ENCODE data around the gene GFI1B.

The GFI1B gene

GRCh38 chr9:132982458-132982857, 4.0 kb downstream of the GFI1B start:
- no peak overlapping the region for H3K4me3 ChIP-seq (ENCODE audit: low read length)
- H2BK15ac ChIP-seq (replicated peaks; ENCODE audit: low read depth): no peak overlapping the region
- no peak overlapping the region for H3K56ac ChIP-seq (ENCODE audit: low read length)
- peaks cover 3% of the 10 kb centered on the region for H3K4me1 ChIP-seq (ENCODE audit: control insufficient read depth, low read depth, low read length)
- H3K79me1 ChIP-seq (ENCODE audit: low read length): no peaks in the 10 kb centered on the region
- no peak overlapping the region for H3K9ac ChIP-seq (ENCODE audit: low read length)
- H4K8ac ChIP-seq (ENCODE audit: low read depth, low read length): no peak overlapping the region
- no peaks in the 10 kb centered on the region for H3K36me3 ChIP-seq (ENCODE audit: control insufficient read depth, insufficient read depth, low read length)
- no peaks in the 10 kb centered on the region for H3K27me3 ChIP-seq (ENCODE audit: insufficient read depth, low read length, poor library complexity)
- no peak overlapping the region for H3K4me2 ChIP-seq (ENCODE audit: low read length)
- H2AK5ac ChIP-seq (ENCODE audit: low read length): no peak overlapping the region
- no peak overlapping the region for H3K4ac ChIP-seq (ENCODE audit: low read depth, low read length)
- H3K18ac ChIP-seq (ENCODE audit: low read length): no peak overlapping the region
- no peak for DNase-seq
- no peak overlapping the region for H3K23ac ChIP-seq (ENCODE audit: low read length)
- H2BK120ac ChIP-seq (ENCODE audit: low read depth, low read length): no peak overlapping the region
- H2BK5ac ChIP-seq (ENCODE audit: low read length): no peak overlapping the region
- no peaks in the 10 kb centered on the region for H3K79me2 ChIP-seq (ENCODE audit: control insufficient read depth, insufficient read depth, low read length)
- H4K5ac ChIP-seq (ENCODE audit: low read length): no peak overlapping the region
- no CpG with 5 or more reads among the region's 8 CpGs for WGBS (ENCODE audit: extremely low coverage, insufficient coverage, low lambda C conversion rate)
- no peak overlapping the region for H3K27ac ChIP-seq (ENCODE audit: low read depth, low read length)

- no peak overlapping the region for H3K56ac ChIP-seq (ENCODE audit: low read length)
- H2BK120ac ChIP-seq (ENCODE audit: low read depth, low read length): no peak overlapping the region
- no peaks in the 10 kb centered on the region for H3K79me1 ChIP-seq (ENCODE audit: low read length)
- H3K4me3 ChIP-seq (ENCODE audit: low read length): no peak overlapping the region
- no peak overlapping the region for H4K8ac ChIP-seq (ENCODE audit: low read depth, low read length)
- no peak overlapping the region for H3K23ac ChIP-seq (ENCODE audit: low read length)
- WGBS (ENCODE audit: extremely low coverage, insufficient coverage, low lambda C conversion rate): no CpG with 5 or more reads among the region's 11 CpGs
- no peaks in the 10 kb centered on the region for H3K36me3 ChIP-seq (ENCODE audit: control insufficient read depth, insufficient read depth, low read length)
- no peak overlapping the region for H3K4ac ChIP-seq (ENCODE audit: low read depth, low read length)
- no peak overlapping the region for H2BK15ac ChIP-seq (replicated peaks; ENCODE audit: low read depth)
- H3K18ac ChIP-seq (ENCODE audit: low read length): no peak overlapping the region
- no peaks in the 10 kb centered on the region for H3K79me2 ChIP-seq (ENCODE audit: control insufficient read depth, insufficient read depth, low read length)
- no peak overlapping the region for H2BK5ac ChIP-seq (ENCODE audit: low read length)
- H2AK5ac ChIP-seq (ENCODE audit: low read length): no peak overlapping the region
- DNase-seq: no peak
- H3K27me3 ChIP-seq (ENCODE audit: insufficient read depth, low read length, poor library complexity): no peaks in the 10 kb centered on the region
- no peak overlapping the region for H3K4me2 ChIP-seq (ENCODE audit: low read length)
- H3K9ac ChIP-seq (ENCODE audit: low read length): no peak overlapping the region
- H3K4me1 ChIP-seq (ENCODE audit: control insufficient read depth, low read depth, low read length): peaks cover 3% of the 10 kb centered on the region
- H3K27ac ChIP-seq (ENCODE audit: low read depth, low read length): no peak overlapping the region
- H4K5ac ChIP-seq (ENCODE audit: low read length): no peak overlapping the region
These were observed 5.2 kb downstream of the GFI1B start for GRCh38 chr9:132983491-132984201.

- no peak overlapping the region for H3K9ac ChIP-seq (ENCODE audit: low read length)
- H3K79me2 ChIP-seq (ENCODE audit: control insufficient read depth, insufficient read depth, low read length): no peaks in the 10 kb centered on the region
- no peaks in the 10 kb centered on the region for H3K4me1 ChIP-seq (ENCODE audit: control insufficient read depth, low read depth, low read length)
- no peak overlapping the region for H2AK5ac ChIP-seq (ENCODE audit: low read length)
- H4K8ac ChIP-seq (ENCODE audit: low read depth, low read length): no peak overlapping the region
- no peak overlapping the region for H4K5ac ChIP-seq (ENCODE audit: low read length)
- no peaks in the 10 kb centered on the region for H3K79me1 ChIP-seq (ENCODE audit: low read length)
- no peak overlapping the region for H2BK15ac ChIP-seq (replicated peaks; ENCODE audit: low read depth)
- no peak overlapping the region for H3K4ac ChIP-seq (ENCODE audit: low read depth, low read length)
- H3K27ac ChIP-seq (ENCODE audit: low read depth, low read length): no peak overlapping the region
- no peak overlapping the region for H3K23ac ChIP-seq (ENCODE audit: low read length)
- no peak overlapping the region for H3K56ac ChIP-seq (ENCODE audit: low read length)
- no peak overlapping the region for H2BK5ac ChIP-seq (ENCODE audit: low read length)
- H3K4me3 ChIP-seq (ENCODE audit: low read length): no peak overlapping the region
- no peak overlapping the region for H3K4me2 ChIP-seq (ENCODE audit: low read length)
- no peak overlapping the region for H2BK120ac ChIP-seq (ENCODE audit: low read depth, low read length)
- no peaks in the 10 kb centered on the region for H3K36me3 ChIP-seq (ENCODE audit: control insufficient read depth, insufficient read depth, low read length)
- no peaks in the 10 kb centered on the region for H3K27me3 ChIP-seq (ENCODE audit: insufficient read depth, low read length, poor library complexity)
- H3K18ac ChIP-seq (ENCODE audit: low read length): no peak overlapping the region
- WGBS (ENCODE audit: extremely low coverage, insufficient coverage, low lambda C conversion rate): no CpG with 5 or more reads among the region's 20 CpGs
- DNase-seq: no peak
These were observed 5.9 kb downstream of the GFI1B start for GRCh38 chr9:132984202-132985070.

- H3K9ac ChIP-seq (ENCODE audit: low read length): no peak overlapping the region
- no peak overlapping the region for H3K18ac ChIP-seq (ENCODE audit: low read length)
- H3K4me3 ChIP-seq (ENCODE audit: low read length): no peak overlapping the region
- H3K4me1 ChIP-seq (ENCODE audit: control insufficient read depth, low read depth, low read length): no peaks in the 10 kb centered on the region
- no peak overlapping the region for H3K23ac ChIP-seq (ENCODE audit: low read length)
- no peak overlapping the region for H2AK5ac ChIP-seq (ENCODE audit: low read length)
- H3K56ac ChIP-seq (ENCODE audit: low read length): no peak overlapping the region
- H4K8ac ChIP-seq (ENCODE audit: low read depth, low read length): no peak overlapping the region
- H3K4ac ChIP-seq (ENCODE audit: low read depth, low read length): no peak overlapping the region
- no peaks in the 10 kb centered on the region for H3K27me3 ChIP-seq (ENCODE audit: insufficient read depth, low read length, poor library complexity)
- no peak overlapping the region for H3K27ac ChIP-seq (ENCODE audit: low read depth, low read length)
- no CpG with 5 or more reads among the region's 4 CpGs for WGBS (ENCODE audit: extremely low coverage, insufficient coverage, low lambda C conversion rate)
- H3K36me3 ChIP-seq (ENCODE audit: control insufficient read depth, insufficient read depth, low read length): no peaks in the 10 kb centered on the region
- H4K5ac ChIP-seq (ENCODE audit: low read length): no peak overlapping the region
- H3K4me2 ChIP-seq (ENCODE audit: low read length): no peak overlapping the region
- no peaks in the 10 kb centered on the region for H3K79me2 ChIP-seq (ENCODE audit: control insufficient read depth, insufficient read depth, low read length)
- H2BK120ac ChIP-seq (ENCODE audit: low read depth, low read length): no peak overlapping the region
- H3K79me1 ChIP-seq (ENCODE audit: low read length): no peaks in the 10 kb centered on the region
- no peak overlapping the region for H2BK5ac ChIP-seq (ENCODE audit: low read length)
- no peak for DNase-seq
- H2BK15ac ChIP-seq (replicated peaks; ENCODE audit: low read depth): no peak overlapping the region
These were observed 6.5 kb downstream of the GFI1B start for GRCh38 chr9:132985071-132985350.

GRCh38 chr9:132985489-132985888, 7.0 kb downstream of the GFI1B start:
- Histone ChIP-seq H2AK5ac (ENCODE audit: low read length) (no peak overlapping the region), H4K5ac (ENCODE audit: low read length) (no peak overlapping the region), H3K9ac (ENCODE audit: low read length) (no peak overlapping the region), H3K56ac (ENCODE audit: low read length) (no peak overlapping the region), H2BK15ac (replicated peaks; ENCODE audit: low read depth) (no peak overlapping the region), H3K18ac (ENCODE audit: low read length) (no peak overlapping the region), H2BK5ac (ENCODE audit: low read length) (no peak overlapping the region), H4K8ac (ENCODE audit: low read depth, low read length) (no peak overlapping the region), H2BK120ac (ENCODE audit: low read depth, low read length) (no peak overlapping the region), H3K23ac (ENCODE audit: low read length) (no peak overlapping the region), H3K79me1 (ENCODE audit: low read length) (no peaks in the 10 kb centered on the region), H3K27me3 (ENCODE audit: insufficient read depth, low read length, poor library complexity) (no peaks in the 10 kb centered on the region), H3K4ac (ENCODE audit: low read depth, low read length) (no peak overlapping the region), H3K79me2 (ENCODE audit: control insufficient read depth, insufficient read depth, low read length) (no peaks in the 10 kb centered on the region), H3K27ac (ENCODE audit: low read depth, low read length) (no peak overlapping the region), H3K36me3 (ENCODE audit: control insufficient read depth, insufficient read depth, low read length) (no peaks in the 10 kb centered on the region), H3K4me1 (ENCODE audit: control insufficient read depth, low read depth, low read length) (no peaks in the 10 kb centered on the region), H3K4me3 (ENCODE audit: low read length) (no peak overlapping the region), H3K4me2 (ENCODE audit: low read length) (no peak overlapping the region)
- no CpG with 5 or more reads among the region's 8 CpGs for WGBS (ENCODE audit: extremely low coverage, insufficient coverage, low lambda C conversion rate)
- no peak for DNase-seq
